ENCODE data around the gene UBN1. TPM values are rescaled to one million over a fixed set of nuclear protein-coding genes. Genes with fewer than 3 reads are reported as not detected.

UBN1 gene
- total RNA-seq, 1 donor from 2014 or later: 39.4 TPM

DNA sequence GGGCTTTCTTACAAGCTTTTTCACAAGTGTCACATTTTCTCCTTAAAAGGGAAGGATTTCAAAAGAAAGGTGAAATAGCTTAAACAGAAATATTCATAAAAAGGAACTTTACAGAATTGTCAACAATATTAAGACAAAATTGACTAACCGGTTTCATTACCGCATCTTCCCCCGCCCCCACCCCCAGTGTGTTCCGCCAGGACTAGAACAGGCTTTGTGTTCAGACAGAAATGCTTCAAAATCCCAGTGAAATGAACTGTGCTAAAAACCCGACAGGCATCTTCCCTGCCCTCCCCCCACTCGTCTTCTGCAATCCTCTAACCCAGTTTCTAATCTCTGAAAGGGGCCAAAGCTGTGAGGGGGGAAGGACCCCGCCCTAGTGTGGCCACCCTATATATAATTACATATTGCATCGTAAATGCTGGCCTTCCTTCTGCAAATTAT is 43.9 kb upstream of the UBN1 start:
- no peak for TF ChIP-seq CTCF (conservative IDR thresholded peaks at IDR 0.05)
- no peaks in the 10 kb centered on the region for H3K27me3 Mint-ChIP-seq
- H3K9me3 Mint-ChIP-seq: no peaks in the 10 kb centered on the region
- peak overlapping the region; percentile 90 for H3K4me3 Mint-ChIP-seq
- peaks cover 7% of the 10 kb centered on the region for H3K36me3 Mint-ChIP-seq
- DNase-seq (ENCODE audit: extremely low spot score, unreplicated experiment): no peak
- peak overlapping the region; percentile 86 for H3K27ac Mint-ChIP-seq
- peaks cover 18% of the 10 kb centered on the region for H3K4me1 Mint-ChIP-seq (ENCODE audit: unreplicated experiment)

DNA sequence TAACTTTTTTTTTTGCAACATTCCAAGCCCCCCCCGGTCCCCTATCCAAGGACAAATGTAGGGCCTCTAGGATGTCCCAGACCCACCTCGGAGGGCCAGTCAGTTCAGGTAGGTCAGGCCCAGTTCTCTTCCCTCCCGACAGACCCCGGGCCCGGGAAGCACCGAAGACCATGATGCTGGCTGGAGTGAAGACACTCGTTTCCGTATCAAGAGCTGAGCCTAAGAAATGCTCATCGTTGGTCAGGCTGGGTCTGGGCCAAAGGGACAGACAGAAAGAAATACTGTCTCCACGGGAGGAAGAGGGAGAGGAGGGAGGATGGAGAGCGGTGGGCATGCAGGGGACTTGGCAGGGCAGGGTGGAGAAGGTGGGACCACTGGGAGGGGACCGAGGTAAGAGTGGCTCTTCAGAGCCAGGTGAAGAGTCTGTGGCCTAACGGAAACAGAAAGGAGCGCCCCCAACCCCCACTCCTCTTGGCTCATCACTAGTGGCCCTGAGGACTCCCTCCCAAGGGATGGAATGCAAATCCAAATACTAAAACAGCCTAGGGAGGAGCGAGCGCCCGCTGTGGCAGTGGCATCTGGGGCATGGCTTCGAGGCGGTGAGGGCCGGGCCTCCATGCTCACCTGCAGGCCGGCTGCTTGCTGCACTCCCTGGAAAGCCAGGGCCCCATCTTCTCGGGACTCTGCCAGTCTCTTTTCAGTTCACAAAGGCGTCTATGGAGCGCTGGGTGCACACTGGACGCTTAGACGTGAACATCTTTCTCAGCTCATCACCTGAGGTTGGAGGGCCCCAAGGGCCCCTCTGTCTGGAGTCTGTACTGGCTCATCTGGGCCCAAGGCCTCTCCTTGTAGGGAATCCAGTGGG is 43.2 kb upstream of the UBN1 start:
- TF ChIP-seq CTCF (conservative IDR thresholded peaks at IDR 0.05): no peak
- H3K27me3 Mint-ChIP-seq: no peaks in the 10 kb centered on the region
- H3K4me3 Mint-ChIP-seq: peak overlapping the region; percentile 90
- H3K36me3 Mint-ChIP-seq: peaks cover 7% of the 10 kb centered on the region
- H3K9me3 Mint-ChIP-seq: no peaks in the 10 kb centered on the region
- peaks cover 18% of the 10 kb centered on the region for H3K4me1 Mint-ChIP-seq (ENCODE audit: unreplicated experiment)
- H3K27ac Mint-ChIP-seq: peak overlapping the region; percentile 86
- no peak for DNase-seq (ENCODE audit: extremely low spot score, unreplicated experiment)

DNA sequence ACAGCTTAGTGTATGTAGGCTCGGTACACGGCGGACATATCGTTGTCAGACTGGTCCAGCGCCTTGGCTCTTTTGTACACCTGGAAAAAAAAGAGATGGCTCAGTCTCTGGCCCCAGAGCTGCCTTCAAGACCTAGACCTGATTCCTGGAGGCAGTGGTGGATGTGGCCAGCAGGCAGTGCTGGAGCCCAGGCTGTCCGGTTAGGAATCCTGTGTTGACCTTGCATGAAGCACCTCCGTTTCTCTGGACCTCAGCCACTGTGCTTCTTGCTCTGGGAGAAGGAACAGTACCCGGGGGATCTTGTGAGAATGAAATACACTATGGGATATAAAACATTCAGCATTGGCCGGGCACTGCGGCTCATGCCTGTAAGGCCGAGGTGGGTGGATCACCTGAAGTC is 42.0 kb upstream of the UBN1 start:
- TF ChIP-seq CTCF (conservative IDR thresholded peaks at IDR 0.05): no peak
- Mint-ChIP-seq H3K4me3 (no peak overlapping the region), H3K27ac (no peak overlapping the region), H3K4me1 (ENCODE audit: unreplicated experiment) (peaks cover 17% of the 10 kb centered on the region), H3K27me3 (no peaks in the 10 kb centered on the region), H3K36me3 (peaks cover 7% of the 10 kb centered on the region), H3K9me3 (no peaks in the 10 kb centered on the region)
- no peak for DNase-seq (ENCODE audit: extremely low spot score, unreplicated experiment)

DNA sequence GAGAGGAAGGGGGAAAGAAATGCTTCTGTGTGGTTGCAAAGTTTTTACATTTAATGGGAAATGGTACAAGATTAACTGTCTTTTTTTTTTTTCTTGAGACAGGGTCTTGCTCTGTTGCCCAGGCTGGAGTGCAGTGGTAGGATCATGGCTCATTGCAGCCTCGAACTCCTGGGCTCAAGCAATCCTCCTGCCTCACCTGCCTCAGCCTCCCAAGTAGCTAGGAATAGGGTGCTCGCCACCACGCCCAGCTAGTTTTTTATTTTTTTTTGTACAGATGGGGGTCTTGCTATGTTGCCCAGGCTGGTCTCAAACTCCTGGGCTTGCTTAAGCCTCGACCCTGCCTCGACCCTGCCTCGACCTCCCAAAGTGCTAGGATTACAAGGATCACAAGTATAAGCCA is 41.0 kb upstream of the UBN1 start:
- Mint-ChIP-seq H3K4me1 (ENCODE audit: unreplicated experiment) (peaks cover 12% of the 10 kb centered on the region), H3K27ac (no peak overlapping the region), H3K27me3 (no peaks in the 10 kb centered on the region), H3K36me3 (peaks cover 7% of the 10 kb centered on the region), H3K4me3 (no peak overlapping the region), H3K9me3 (no peaks in the 10 kb centered on the region)
- no peak for DNase-seq (ENCODE audit: extremely low spot score, unreplicated experiment)
- no peak for TF ChIP-seq CTCF (conservative IDR thresholded peaks at IDR 0.05)

GRCh38 chr16:4811242-4811641 is 36.0 kb upstream of the UBN1 start:
- Mint-ChIP-seq H3K9me3 (no peaks in the 10 kb centered on the region), H3K4me3 (no peak overlapping the region), H3K27ac (no peak overlapping the region), H3K36me3 (peaks cover 17% of the 10 kb centered on the region), H3K4me1 (ENCODE audit: unreplicated experiment) (no peaks in the 10 kb centered on the region), H3K27me3 (no peaks in the 10 kb centered on the region)
- DNase-seq (ENCODE audit: extremely low spot score, unreplicated experiment): no peak
- no peak for TF ChIP-seq CTCF (conservative IDR thresholded peaks at IDR 0.05)
